Mucosa of descending colon (tissue), 3 donors: ENCODE data around the gene PROX1. TPM values are rescaled to one million over a fixed set of nuclear protein-coding genes. Genes with fewer than 3 reads are reported as not detected.

ENCODE experiments used
- ATAC-seq: fragments of 200-7000 bp; cut with Tn5 transposase; one replicate; pipeline ENCODE4 v1.9.1; 2020; ENCODE audit warnings: mild to moderate bottlenecking, moderate library complexity
- DNase-seq, 3 donors: peaks; one replicate each; pipeline ENCODE4 v3.0.0-alpha.2; 2020
- H3K36me3 ChIP-seq: fragments of 200-600 bp; one replicate; pipeline ENCODE4 v1.8.0; 2021; ENCODE audit warnings: low read depth, mild to moderate bottlenecking
- H3K4me1 ChIP-seq: fragments of 200-600 bp; one replicate; pipeline ENCODE4 v1.8.0; 2021; ENCODE audit warnings: low read depth, mild to moderate bottlenecking
- H3K4me3 ChIP-seq: fragments of 200-600 bp; one replicate; pipeline ENCODE4 v1.8.0; 2021; ENCODE audit warnings: mild to moderate bottlenecking
- H3K9me3 ChIP-seq: fragments of 200-600 bp; one replicate; pipeline ENCODE4 v1.8.0; 2021; ENCODE audit warnings: mild to moderate bottlenecking
- intact Hi-C, 2 donors: fragments of 100-400 bp; cut with DNase I in 1 of 2; cut with micrococcal nuclease in 1 of 2; formaldehyde crosslinking; loops; one replicate each; pipeline versions ENCODE4 v1.11.0 to v1.11.1; 2022; cut with DNase I, micrococcal nuclease
- total RNA-seq, 3 donors: library from RNA; stranded (reverse); fragmentation: NEBNext Ultra II Directional in 2 of 3; extraction: Animal tissue kit (Norgen Biotek cat#: 25700) in 2 of 3; gene quantifications; one replicate each; pipeline versions ENCODE4 v1.2.1 to v1.2.4, GENCODE V29; 2021 to 2023
- TF ChIP-seq, protein P1 (sequence below): fragments of 200-600 bp; IDR thresholded peaks from one replicate; pipeline ENCODE4 v1.8.0; 2022; ENCODE audit warnings: antibody characterized with exemption, mild to moderate bottlenecking
- donor health status: DM: no; HTN: no; CAD: no; lungs with moderate emphysema.
- donor health status: DM: no; HTN: no; CAD: no.
- donor health status: DM: no; HTN: yes; CAD: no.

Gene PROX1
- total RNA-seq, 3 donors from 2014 or later = 17.6 to 31.5 (median 19.2) TPM

- intact Hi-C loops = no loop called here
- no peak overlapping the region for H3K4me3 ChIP-seq
- no peaks in the 10 kb centered on the region for H3K4me1 ChIP-seq
- TF ChIP-seq, protein P1, sequence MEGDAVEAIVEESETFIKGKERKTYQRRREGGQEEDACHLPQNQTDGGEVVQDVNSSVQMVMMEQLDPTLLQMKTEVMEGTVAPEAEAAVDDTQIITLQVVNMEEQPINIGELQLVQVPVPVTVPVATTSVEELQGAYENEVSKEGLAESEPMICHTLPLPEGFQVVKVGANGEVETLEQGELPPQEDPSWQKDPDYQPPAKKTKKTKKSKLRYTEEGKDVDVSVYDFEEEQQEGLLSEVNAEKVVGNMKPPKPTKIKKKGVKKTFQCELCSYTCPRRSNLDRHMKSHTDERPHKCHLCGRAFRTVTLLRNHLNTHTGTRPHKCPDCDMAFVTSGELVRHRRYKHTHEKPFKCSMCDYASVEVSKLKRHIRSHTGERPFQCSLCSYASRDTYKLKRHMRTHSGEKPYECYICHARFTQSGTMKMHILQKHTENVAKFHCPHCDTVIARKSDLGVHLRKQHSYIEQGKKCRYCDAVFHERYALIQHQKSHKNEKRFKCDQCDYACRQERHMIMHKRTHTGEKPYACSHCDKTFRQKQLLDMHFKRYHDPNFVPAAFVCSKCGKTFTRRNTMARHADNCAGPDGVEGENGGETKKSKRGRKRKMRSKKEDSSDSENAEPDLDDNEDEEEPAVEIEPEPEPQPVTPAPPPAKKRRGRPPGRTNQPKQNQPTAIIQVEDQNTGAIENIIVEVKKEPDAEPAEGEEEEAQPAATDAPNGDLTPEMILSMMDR = no peak
- ATAC-seq = no peak
- no peaks in the 10 kb centered on the region for H3K9me3 ChIP-seq
- no peak for DNase-seq
- H3K36me3 ChIP-seq = no peaks in the 10 kb centered on the region
These were observed 81.2 kb downstream of the PROX1 start for GRCh38 chr1:214068979-214069378.

- intact Hi-C loops = no loop called here
- DNase-seq (no peak), ATAC-seq (no peak)
- no peaks in the 10 kb centered on the region for H3K9me3 ChIP-seq
- H3K4me1 ChIP-seq = no peaks in the 10 kb centered on the region
- TF ChIP-seq, protein P1 = no peak
- H3K36me3 ChIP-seq = no peaks in the 10 kb centered on the region
- H3K4me3 ChIP-seq = no peak overlapping the region
These were observed 83.7 kb downstream of the PROX1 start for GRCh38 chr1:214071469-214071868.

GRCh38 chr1:214072426-214073157 is 84.8 kb downstream of the PROX1 start:
- no peaks in the 10 kb centered on the region for H3K9me3 ChIP-seq
- H3K36me3 ChIP-seq = no peaks in the 10 kb centered on the region
- intact Hi-C loops = no loop called here
- no peak overlapping the region for H3K4me3 ChIP-seq
- TF ChIP-seq, protein P1 = no peak
- ATAC-seq = no peak
- no peak for DNase-seq
- H3K4me1 ChIP-seq = no peaks in the 10 kb centered on the region

- Histone ChIP-seq H3K36me3 (no peaks in the 10 kb centered on the region), H3K4me1 (no peaks in the 10 kb centered on the region), H3K4me3 (no peak overlapping the region), H3K9me3 (no peaks in the 10 kb centered on the region)
- no peak for DNase-seq
- no peak for ATAC-seq
- intact Hi-C loops = no loop called here
- TF ChIP-seq, protein P1 = no peak
These were observed 86.7 kb downstream of the PROX1 start for GRCh38 chr1:214074477-214074876.

- intact Hi-C loops = no loop called here
- TF ChIP-seq, protein P1 = no peak
- H3K4me1 ChIP-seq = no peaks in the 10 kb centered on the region
- no peaks in the 10 kb centered on the region for H3K9me3 ChIP-seq
- no peak for DNase-seq
- no peak for ATAC-seq
- no peak overlapping the region for H3K4me3 ChIP-seq
- no peaks in the 10 kb centered on the region for H3K36me3 ChIP-seq
These were observed 87.7 kb downstream of the PROX1 start for GRCh38 chr1:214075305-214075998.
